NCI-H2107 treated with DMSO at 0.1 percent for 48 hours (cell line): Measurements from ENCODE around the gene MRPL37.
A peak's percentile ranks its signal among the peaks of the same experiment; 100 is the strongest.

Source experiments
- DNase-seq: peaks from one replicate; lab custom pipeline; 2025; ENCODE audit not compliant: unreplicated experiment; lab: John Stamatoyannopoulos, UW

The MRPL37 gene

GRCh38 chr1:54259546-54260140, 59.7 kb downstream of the MRPL37 start:
- peak; percentile 66 for DNase-seq

GRCh38 chr1:54260810-54261209, 60.8 kb downstream of the MRPL37 start:
- DNase-seq, result no peak

- no peak for DNase-seq
These were observed 62.3 kb downstream of the MRPL37 start for GRCh38 chr1:54262244-54262643.

GRCh38 chr1:54263601-54264226, 63.7 kb downstream of the MRPL37 start:
- DNase-seq, result no peak

- no peak for DNase-seq
These were observed 65.2 kb downstream of the MRPL37 start for GRCh38 chr1:54265126-54265525.

- DNase-seq, result no peak
These were observed 65.7 kb downstream of the MRPL37 start for GRCh38 chr1:54265659-54266058.

- no peak for DNase-seq
These were observed 66.2 kb downstream of the MRPL37 start for GRCh38 chr1:54266195-54266594.

DNA sequence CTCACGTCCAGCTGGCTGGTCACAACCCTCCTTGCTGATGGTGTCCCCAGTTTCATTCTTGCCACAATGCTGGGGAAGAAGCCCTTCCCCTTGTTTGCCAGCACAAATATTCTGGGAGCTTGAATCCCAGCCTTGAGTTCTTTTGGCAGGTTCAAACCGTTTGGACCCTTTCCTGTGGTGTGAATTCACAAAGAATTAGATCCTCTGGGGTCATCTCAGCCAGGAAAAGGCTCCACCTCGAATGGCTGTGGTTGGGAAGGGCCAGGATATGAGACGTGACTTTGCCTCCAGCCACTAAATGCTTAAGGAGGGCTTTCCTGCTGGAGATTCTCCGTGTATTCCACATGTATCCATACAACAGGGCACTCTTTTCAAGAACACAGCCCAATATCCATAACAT, 66.9 kb downstream of the MRPL37 start:
- no peak for DNase-seq
